DND-41 (cell line): ENCODE results near the gene GALNT18.

Experiments used
- ATAC-seq: fragments of 200-7000 bp; cut with Tn5 transposase; 3 replicates; pipeline ENCODE4 v1.9.1; 2021; ENCODE audit warnings: low read depth; ENCODE audit not compliant: insufficient read depth
- DNase-seq: peaks from one replicate; pipeline ENCODE4 v3.0.0-alpha.2; 2020
- H2AFZ ChIP-seq: 2 replicates; pipeline ENCODE4 v1.6.0; 2012; ENCODE audit warnings: low read depth, low read length
- H3K27ac ChIP-seq: 2 replicates; pipeline ENCODE4 v1.5.1; 2012; ENCODE audit warnings: low read length, inconsistent platforms
- H3K27me3 ChIP-seq: fragments of 200-600 bp; sonication (generic); 2 replicates; pipeline ENCODE4 v1.6.0; 2012; ENCODE audit warnings: low read length, mild to moderate bottlenecking, inconsistent platforms; ENCODE audit not compliant: insufficient read depth, poor library complexity
- H3K36me3 ChIP-seq: 2 replicates; pipeline ENCODE4 v1.5.1; 2012; ENCODE audit warnings: low read length, inconsistent platforms; ENCODE audit not compliant: insufficient read depth
- H3K4me1 ChIP-seq: 2 replicates; pipeline ENCODE4 v1.5.1; 2012; ENCODE audit warnings: mild to moderate bottlenecking, low read length; ENCODE audit not compliant: insufficient read depth
- H3K4me2 ChIP-seq: 2 replicates; pipeline ENCODE4 v1.6.0; 2012; ENCODE audit warnings: mild to moderate bottlenecking, moderate library complexity, low read length, inconsistent platforms; ENCODE audit not compliant: insufficient read depth
- H3K4me3 ChIP-seq, 2 experiments: fragments of 200-600 bp in 1 of 2; shearing (Covaris generic) in 1 of 2; 2 replicates each; pipeline ENCODE4 v1.5.1; 2012 to 2016; ENCODE audit warnings: inconsistent platforms in 2 of 2, low read length in 2 of 2, mild to moderate bottlenecking in 2 of 2, low read depth in 1 of 2, moderate library complexity in 1 of 2
- H3K79me2 ChIP-seq: 2 replicates; pipeline ENCODE4 v1.6.0; 2012; ENCODE audit warnings: low read length, inconsistent platforms; ENCODE audit not compliant: insufficient read depth
- H3K9ac ChIP-seq: 2 replicates; pipeline ENCODE4 v1.6.0; 2012; ENCODE audit warnings: low read depth, mild to moderate bottlenecking, inconsistent platforms, low read length, moderate library complexity
- H3K9me3 ChIP-seq: 2 replicates; pipeline ENCODE4 v1.5.1; 2012; ENCODE audit warnings: low read length, moderate library complexity, mild to moderate bottlenecking, inconsistent platforms; ENCODE audit not compliant: insufficient read depth, severe bottlenecking
- H4K20me1 ChIP-seq: 2 replicates; pipeline ENCODE4 v1.6.0; 2012; ENCODE audit warnings: low read length; ENCODE audit not compliant: insufficient read depth
- EZH2 ChIP-seq: IDR thresholded peaks from 3 replicates; pipeline ENCODE4 v1.6.1; 2012; ENCODE audit warnings: borderline replicate concordance, low read depth, mild to moderate bottlenecking, moderate library complexity, low read length, inconsistent platforms; ENCODE audit not compliant: severe bottlenecking
- TF ChIP-seq, protein P1 (sequence below): IDR thresholded peaks from 2 replicates; pipeline ENCODE4 v1.5.1; 2012; ENCODE audit warnings: borderline replicate concordance, low read length, moderate library complexity, mild to moderate bottlenecking; ENCODE audit not compliant: poor library complexity, severe bottlenecking; ENCODE audit errors: extremely low read depth

GALNT18 gene

DNA sequence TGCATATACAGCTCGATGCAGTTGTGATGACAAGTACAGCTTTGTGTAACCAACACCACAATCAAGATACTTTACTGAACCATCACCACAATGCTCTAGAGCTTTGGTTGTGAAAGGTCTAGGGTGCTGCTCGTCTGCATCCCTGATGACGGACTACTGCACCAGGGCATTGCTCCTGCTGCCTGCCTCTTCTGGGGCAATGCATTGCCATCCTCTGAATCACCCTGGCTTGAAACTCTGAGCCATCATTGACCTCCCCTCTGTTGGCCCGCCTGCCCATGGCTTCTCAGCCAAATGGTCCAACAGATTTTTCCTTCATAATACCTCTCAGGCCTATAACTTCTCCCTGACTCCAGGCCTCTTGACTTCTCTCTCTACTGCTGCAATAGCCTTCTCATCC, 191.4 kb downstream of the GALNT18 start:
- no peaks in the 10 kb centered on the region for H4K20me1 ChIP-seq
- ATAC-seq (no peak), DNase-seq (no peak)
- no peaks in the 10 kb centered on the region for H3K79me2 ChIP-seq
- no peak for TF ChIP-seq EZH2
- TF ChIP-seq, protein P1, sequence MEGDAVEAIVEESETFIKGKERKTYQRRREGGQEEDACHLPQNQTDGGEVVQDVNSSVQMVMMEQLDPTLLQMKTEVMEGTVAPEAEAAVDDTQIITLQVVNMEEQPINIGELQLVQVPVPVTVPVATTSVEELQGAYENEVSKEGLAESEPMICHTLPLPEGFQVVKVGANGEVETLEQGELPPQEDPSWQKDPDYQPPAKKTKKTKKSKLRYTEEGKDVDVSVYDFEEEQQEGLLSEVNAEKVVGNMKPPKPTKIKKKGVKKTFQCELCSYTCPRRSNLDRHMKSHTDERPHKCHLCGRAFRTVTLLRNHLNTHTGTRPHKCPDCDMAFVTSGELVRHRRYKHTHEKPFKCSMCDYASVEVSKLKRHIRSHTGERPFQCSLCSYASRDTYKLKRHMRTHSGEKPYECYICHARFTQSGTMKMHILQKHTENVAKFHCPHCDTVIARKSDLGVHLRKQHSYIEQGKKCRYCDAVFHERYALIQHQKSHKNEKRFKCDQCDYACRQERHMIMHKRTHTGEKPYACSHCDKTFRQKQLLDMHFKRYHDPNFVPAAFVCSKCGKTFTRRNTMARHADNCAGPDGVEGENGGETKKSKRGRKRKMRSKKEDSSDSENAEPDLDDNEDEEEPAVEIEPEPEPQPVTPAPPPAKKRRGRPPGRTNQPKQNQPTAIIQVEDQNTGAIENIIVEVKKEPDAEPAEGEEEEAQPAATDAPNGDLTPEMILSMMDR, result no peak
- H3K4me3 ChIP-seq, result no peak overlapping the region
- no peaks in the 10 kb centered on the region for H3K27me3 ChIP-seq
- H3K9ac ChIP-seq, result no peak overlapping the region
- H3K4me2 ChIP-seq, result no peak overlapping the region
- H2AFZ ChIP-seq, result no peak overlapping the region
- H3K9me3 ChIP-seq, result no peaks in the 10 kb centered on the region
- H3K4me1 ChIP-seq, result no peaks in the 10 kb centered on the region
- no peak overlapping the region for H3K27ac ChIP-seq
- H3K36me3 ChIP-seq, result no peaks in the 10 kb centered on the region

DNA sequence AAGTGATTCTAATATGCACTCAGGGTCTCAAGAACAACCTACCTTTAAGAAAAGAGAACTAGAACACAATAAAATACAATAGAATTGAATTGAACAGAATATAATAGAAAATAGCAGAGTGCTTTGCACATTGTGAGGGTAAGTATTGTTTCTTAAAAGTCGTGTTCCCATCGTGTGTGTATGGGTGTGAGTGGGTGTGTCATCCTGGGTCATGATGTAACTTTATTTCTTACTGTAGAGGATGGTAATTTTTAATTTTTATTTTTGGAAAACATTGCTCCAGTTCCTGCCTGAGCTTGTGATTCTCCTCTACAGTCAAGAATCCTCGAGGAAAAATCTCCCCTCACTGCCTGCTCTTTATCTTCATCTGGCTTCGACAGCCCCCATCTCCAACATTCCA, 193.1 kb downstream of the GALNT18 start:
- H3K9me3 ChIP-seq, result no peaks in the 10 kb centered on the region
- H3K4me1 ChIP-seq, result no peaks in the 10 kb centered on the region
- H3K79me2 ChIP-seq, result no peaks in the 10 kb centered on the region
- no peak overlapping the region for H2AFZ ChIP-seq
- DNase-seq, result no peak
- H3K4me3 ChIP-seq, result no peak overlapping the region
- H3K4me2 ChIP-seq, result no peak overlapping the region
- no peaks in the 10 kb centered on the region for H3K27me3 ChIP-seq
- H3K27ac ChIP-seq, result no peak overlapping the region
- TF ChIP-seq, protein P1, result no peak
- TF ChIP-seq EZH2, result no peak
- no peak for ATAC-seq
- H3K9ac ChIP-seq, result no peak overlapping the region
- H3K36me3 ChIP-seq, result no peaks in the 10 kb centered on the region
- no peaks in the 10 kb centered on the region; the same call in 1 of the 2 replicates for H4K20me1 ChIP-seq

DNA sequence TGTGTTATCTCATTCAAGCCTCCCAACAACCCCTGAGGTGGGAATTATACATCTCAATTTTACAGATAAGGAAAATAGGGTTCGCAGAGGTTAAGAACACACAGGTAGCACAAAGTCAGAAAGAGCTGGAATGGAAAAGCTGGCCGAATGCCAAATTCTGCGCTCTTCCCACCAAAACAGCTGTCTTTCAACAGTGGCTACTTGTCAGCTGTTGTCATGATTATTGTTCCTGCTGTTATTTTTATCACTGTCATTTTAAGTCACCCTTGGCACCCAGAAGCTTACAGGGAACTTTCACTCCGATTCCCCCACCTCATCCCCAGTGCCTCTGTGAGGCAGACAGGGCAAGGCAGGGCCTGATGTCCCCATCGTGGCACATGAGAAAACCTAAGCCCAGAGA, 194.3 kb downstream of the GALNT18 start:
- TF ChIP-seq, protein P1, result no peak
- no peak for TF ChIP-seq EZH2
- no peak overlapping the region for H2AFZ ChIP-seq
- H4K20me1 ChIP-seq, result no peaks in the 10 kb centered on the region; the same call in 1 of the 2 replicates
- no peak overlapping the region for H3K4me3 ChIP-seq
- no peak for ATAC-seq
- no peak overlapping the region for H3K9ac ChIP-seq
- H3K36me3 ChIP-seq, result no peaks in the 10 kb centered on the region
- H3K27ac ChIP-seq, result no peak overlapping the region
- H3K4me1 ChIP-seq, result no peaks in the 10 kb centered on the region
- H3K27me3 ChIP-seq, result peaks cover 5% of the 10 kb centered on the region
- H3K9me3 ChIP-seq, result no peaks in the 10 kb centered on the region
- H3K79me2 ChIP-seq, result no peaks in the 10 kb centered on the region
- H3K4me2 ChIP-seq, result no peak overlapping the region
- DNase-seq, result no peak

DNA sequence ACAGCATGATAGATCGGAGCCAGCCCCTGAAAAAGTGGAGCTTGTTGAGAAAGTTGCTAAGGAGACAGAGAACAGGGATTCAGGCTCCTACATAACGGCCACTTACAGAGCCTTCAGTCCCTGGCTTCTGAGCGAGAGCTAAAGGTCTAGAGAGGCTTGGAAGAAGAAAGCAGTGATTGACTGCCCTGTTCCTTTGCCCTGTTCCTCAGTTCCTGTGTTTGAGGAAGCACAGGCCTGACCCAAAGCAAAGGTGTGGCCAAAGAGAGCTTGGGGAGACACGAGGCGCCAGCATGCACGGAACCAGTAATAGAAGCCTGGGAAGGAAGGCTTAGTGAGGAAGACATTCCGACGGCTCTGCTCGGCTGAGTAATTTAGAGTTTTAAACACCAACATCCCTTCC, 194.7 kb downstream of the GALNT18 start:
- H3K9ac ChIP-seq, result no peak overlapping the region
- no peak overlapping the region for H3K4me2 ChIP-seq
- DNase-seq, result no peak
- H3K27ac ChIP-seq, result no peak overlapping the region
- peaks cover 2% of the 10 kb centered on the region; the same call in 1 of the 2 replicates for H4K20me1 ChIP-seq
- no peaks in the 10 kb centered on the region for H3K9me3 ChIP-seq
- ATAC-seq, result no peak
- no peaks in the 10 kb centered on the region for H3K4me1 ChIP-seq
- no peaks in the 10 kb centered on the region for H3K79me2 ChIP-seq
- TF ChIP-seq EZH2, result no peak
- no peak overlapping the region for H2AFZ ChIP-seq
- no peaks in the 10 kb centered on the region for H3K36me3 ChIP-seq
- peaks cover 6% of the 10 kb centered on the region for H3K27me3 ChIP-seq
- no peak overlapping the region for H3K4me3 ChIP-seq
